Adrenal gland (tissue), 5 donors: ENCODE results near the gene SCRN3.

Experiments used
- CTCF ChIP-seq, 6 experiments: fragments of 450-650 bp in 4 of 6; fragments of 200-600 bp in 2 of 6; sonication (generic) in 1 of 6; IDR thresholded peaks; 1 replicate in 5 of 6; 2 replicates in 1 of 6; pipeline versions ENCODE4 v1.5.1 to v1.8.0; 2016 to 2021; ENCODE audit warnings: antibody characterized with exemption in 6 of 6, mild to moderate bottlenecking in 2 of 6, moderate library complexity in 1 of 6
- POLR2A ChIP-seq, 2 donors: fragments of 450-650 bp; IDR thresholded peaks; one replicate each; pipeline ENCODE4 v1.6.1; 2017; ENCODE audit warnings: antibody characterized with exemption in 2 of 2, mild to moderate bottlenecking in 2 of 2, moderate library complexity in 1 of 2
- donor health status: DM: no; HTN: no; CAD: no.

DNA sequence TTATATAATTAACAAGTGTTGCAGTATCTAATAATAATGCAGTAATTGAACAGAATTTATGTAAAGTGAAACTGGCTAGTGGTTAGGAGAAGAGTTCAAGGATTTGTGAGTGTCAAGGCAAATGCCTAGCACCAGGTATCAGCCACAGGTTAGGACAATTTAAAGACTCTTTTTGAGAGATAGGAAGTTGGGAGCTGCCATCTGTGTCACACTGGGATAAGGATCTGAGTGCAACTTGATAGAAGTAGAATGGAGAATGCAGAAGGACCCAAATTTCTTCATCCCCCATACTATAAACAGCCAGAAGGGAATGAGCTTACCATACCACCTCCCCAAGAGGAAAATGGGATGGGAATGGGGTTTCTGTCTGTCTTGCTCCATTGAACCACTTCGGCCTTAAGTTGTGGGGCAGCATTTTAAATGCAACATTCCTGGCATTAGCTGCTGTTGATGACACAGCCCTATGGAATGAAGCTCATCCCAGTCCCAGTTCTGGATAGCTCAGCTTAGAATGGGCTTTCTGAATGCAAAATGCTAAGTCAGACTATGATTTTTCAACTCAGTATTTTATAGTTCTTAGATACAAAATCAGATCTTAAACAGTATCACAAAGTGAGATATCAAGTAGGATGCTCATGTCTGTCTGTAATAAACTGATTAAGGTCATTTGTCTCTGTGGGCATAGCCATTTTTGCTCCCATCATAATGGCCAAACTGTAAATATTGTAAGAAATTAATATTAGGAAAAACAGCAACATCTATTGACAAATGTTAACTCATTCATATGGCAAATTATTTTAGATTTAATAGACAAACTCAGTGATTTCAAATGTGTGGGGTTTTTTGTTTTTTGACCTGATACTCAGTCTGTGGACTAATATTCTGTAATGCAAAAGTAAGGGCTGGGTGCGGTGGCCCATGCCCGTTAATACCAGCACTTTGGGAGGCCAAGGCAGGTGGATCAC is 47.3 kb downstream of the SCRN3 start:
- TF ChIP-seq CTCF (IDR thresholded peaks at IDR 0.05) (no peak), POLR2A (IDR thresholded peaks at IDR 0.05) (no peak)
